ENCODE measurements around the gene EYS.

- TF ChIP-seq, protein P1, sequence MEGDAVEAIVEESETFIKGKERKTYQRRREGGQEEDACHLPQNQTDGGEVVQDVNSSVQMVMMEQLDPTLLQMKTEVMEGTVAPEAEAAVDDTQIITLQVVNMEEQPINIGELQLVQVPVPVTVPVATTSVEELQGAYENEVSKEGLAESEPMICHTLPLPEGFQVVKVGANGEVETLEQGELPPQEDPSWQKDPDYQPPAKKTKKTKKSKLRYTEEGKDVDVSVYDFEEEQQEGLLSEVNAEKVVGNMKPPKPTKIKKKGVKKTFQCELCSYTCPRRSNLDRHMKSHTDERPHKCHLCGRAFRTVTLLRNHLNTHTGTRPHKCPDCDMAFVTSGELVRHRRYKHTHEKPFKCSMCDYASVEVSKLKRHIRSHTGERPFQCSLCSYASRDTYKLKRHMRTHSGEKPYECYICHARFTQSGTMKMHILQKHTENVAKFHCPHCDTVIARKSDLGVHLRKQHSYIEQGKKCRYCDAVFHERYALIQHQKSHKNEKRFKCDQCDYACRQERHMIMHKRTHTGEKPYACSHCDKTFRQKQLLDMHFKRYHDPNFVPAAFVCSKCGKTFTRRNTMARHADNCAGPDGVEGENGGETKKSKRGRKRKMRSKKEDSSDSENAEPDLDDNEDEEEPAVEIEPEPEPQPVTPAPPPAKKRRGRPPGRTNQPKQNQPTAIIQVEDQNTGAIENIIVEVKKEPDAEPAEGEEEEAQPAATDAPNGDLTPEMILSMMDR (IDR thresholded peaks at IDR 0.05): no peak
- TF ChIP-seq POLR2A (IDR thresholded peaks at IDR 0.05): no peak
Observed at GRCh38 chr6:64874776-64875175, 832.2 kb downstream of the EYS start.
